DMS153 treated with DMSO at 0.1 percent for 48 hours (cell line): ENCODE results near the gene OR10H3.
"Not testable (repeated sequence)": the region's sequence is repeated elsewhere in the genome, so short reads cannot be mapped to it uniquely, and the experiment has no call there.

ENCODE experiments used
- DNase-seq: peaks from one replicate; lab custom pipeline; 2025; ENCODE audit not compliant: unreplicated experiment; lab: John Stamatoyannopoulos, UW

The OR10H3 gene, protein sequence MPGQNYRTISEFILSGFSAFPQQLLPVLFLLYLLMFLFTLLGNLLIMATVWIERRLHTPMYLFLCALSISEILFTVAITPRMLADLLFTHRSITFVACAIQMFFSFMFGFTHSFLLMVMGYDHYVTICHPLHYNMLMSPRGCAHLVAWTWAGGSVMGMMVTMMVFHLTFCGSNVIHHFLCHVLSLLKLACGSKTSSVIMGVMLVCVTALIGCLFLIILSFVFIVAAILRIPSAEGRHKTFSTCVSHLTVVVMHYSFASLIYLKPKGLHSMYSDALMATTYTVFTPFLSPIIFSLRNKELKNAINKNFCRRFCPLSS

DNA sequence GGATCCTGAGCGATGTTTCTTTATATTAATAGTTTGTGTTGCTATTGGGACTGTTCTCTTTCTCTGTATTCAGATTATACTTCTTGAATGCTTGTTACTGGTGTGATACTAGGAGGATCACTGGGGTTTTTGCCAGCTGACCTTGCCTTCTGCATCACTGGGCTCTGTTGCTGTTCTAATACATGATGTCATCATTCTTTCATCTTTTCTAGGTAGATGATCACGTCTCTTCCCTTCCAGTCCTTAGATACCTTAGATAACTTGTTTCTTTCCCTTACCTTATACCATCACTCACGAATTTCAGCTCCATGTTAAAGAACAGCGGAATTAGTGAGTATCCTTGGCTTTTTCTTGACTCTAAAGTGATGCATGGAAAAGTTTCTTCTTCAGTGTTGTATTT is at the start of gene OR10H3:
Gene OR10H3, plus strand, starts transcription at position 264 of the 400 bp plus-strand sequence. CDS start 3,408 bp downstream, outside the sequence.
- no peak for DNase-seq

DNA sequence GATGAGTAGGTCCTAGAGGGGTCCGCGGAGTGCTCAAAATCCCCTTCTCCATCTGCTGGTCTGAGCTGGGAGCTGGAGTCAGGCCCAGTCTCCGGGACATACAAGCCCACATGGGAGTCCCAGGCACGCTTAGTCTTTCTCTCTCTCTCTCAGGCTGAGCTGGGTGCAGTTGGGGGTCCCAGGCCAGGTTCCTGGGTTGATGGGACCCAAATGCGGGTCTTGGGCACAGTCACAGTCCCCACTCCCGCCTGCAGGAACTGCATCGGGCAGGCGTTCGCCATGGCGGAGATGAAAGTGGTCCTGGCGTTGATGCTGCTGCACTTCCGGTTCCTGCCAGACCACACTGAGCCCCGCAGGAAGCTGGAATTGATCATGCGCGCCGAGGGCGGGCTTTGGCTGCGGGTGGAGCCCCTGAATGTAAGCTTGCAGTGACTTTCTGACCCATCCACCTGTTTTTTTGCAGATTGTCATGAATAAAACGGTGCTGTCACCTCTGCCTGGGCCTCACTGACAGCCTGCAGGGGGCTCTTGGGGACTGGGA is 41.1 kb upstream of the OR10H3 start:
- DNase-seq, result no peak

DNA sequence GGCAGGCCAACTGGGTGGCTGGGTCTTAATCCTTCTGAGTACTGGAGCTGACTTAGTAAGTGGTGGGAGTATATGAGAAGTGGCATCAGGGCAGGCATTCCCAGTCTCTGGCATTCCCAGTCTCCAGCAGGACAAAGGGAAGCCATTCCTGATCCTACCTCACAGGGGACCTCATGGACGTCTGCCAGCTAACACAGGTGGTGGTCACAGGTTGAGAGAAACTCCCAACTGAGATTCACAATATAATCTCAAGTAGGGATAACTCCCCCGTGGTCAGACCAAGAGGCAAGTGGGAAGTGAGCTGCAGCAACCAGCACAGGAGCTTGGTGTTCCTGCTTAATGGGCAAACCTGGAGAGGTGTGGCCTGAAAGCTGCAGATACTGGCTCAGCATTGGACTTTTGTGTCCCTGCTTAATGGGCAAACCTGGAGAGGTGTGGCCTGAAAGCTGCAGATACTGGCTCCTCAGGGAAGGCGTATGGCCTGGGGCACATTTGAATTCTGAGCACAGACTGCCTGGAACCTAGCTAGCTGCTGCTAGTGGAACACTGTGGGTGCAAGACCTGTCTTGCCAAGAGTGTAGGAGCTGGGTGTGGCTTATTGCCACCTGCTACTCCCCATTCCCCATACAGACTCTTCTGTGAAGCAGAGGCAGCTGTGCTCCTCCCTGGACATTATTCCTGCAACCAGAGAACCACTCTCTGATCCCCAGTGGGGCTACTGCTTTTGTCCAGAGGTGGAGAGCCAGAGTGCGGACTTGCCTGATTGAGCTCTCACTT is 35.8 kb upstream of the OR10H3 start:
- DNase-seq, result peak; percentile 59

DNA sequence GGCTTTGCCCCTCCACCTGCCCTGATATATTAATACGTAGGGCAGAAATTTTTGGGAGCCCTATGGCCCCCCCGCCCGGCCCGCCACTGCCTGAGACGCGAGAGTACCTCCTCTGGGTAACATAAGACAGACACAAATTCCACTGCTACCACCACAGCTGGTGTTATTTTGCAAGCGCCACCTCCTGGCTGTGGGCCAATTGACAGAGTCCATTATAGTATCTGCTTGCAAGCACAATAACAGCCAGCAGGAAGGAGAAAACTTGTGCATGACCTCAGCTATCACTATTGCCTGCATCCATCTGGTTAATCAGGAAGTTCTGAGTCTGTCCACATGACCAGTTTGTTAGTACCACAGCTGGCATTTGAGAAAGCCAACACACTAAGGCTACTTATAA is 35.3 kb upstream of the OR10H3 start:
- peak; percentile 63 for DNase-seq

DNA sequence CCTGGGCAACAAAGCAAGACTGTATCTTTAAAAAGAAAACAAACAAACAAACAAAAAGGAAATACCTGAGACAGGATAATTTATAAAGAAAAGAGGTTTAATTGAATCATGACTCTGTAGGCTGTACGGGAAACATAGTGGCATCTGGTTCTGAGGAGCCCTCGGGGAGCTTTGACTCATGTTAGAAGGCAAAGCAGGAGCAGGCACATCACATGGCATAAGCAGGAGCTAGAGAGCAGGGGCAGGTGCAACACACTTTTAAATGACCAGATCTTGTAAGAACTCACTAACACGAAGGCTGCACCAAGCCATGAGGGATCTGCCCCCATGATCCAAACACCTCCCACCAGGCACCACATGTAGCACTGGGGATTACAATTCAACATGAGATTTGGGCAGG is 23.1 kb upstream of the OR10H3 start:
- no peak for DNase-seq

DNA sequence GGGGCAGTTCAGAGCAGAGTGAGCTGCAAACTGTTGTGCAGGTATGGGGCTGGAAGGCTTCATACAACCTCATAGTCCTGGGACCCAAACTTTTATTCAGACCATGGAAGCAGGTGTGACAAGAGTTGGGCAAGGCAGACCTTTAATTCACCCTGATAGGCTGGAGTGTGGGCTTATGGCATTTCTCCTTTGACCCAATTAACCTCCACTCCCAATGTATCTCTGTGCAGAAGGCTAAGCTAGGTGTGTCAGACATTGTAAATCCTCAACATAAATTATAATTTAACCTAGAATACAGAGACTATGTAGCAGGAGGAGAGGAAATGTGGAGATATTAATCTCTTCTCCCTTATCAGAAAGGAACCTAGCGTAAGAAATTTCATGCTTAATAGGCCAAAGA is 22.1 kb upstream of the OR10H3 start:
- no peak for DNase-seq

DNA sequence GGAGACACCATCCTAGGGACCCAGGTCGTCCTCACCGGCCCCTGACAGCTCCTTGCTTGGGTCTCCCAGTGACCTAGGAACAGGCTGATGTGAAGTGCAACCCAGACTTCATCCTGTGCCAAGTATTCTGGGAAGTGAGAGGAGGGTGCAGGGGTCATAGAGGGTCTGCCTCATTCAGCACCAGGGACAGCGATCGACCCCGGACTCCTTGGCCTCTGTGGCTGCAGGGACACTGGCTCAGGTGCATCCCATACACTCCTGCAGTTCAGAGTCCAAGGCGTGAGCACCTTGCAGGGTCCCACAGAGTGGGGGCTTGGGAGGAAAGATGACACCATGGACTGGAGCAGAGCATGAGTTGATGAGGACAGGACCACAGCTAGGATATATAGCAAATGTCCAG is 20.0 kb upstream of the OR10H3 start:
- DNase-seq, result no peak

DNA sequence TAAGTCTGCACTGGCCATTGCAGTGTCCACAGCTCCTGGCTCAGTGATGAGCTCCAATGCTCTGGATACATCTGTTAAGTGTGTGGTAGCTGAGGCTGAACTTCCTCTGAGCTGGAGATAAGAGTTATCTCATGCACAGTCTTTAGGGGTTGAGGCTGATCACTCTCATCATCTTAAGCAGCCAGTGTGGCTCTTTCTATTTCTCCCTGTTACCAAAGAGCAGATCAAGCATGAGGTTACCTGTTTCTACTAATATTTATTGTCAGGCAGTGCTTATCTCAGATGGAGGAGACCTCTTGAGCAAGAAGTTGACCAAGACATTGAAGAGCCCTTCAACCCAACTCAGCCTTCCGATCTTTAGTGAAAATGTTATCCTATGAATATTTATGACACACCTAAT is 16.5 kb upstream of the OR10H3 start:
- no peak for DNase-seq

DNA sequence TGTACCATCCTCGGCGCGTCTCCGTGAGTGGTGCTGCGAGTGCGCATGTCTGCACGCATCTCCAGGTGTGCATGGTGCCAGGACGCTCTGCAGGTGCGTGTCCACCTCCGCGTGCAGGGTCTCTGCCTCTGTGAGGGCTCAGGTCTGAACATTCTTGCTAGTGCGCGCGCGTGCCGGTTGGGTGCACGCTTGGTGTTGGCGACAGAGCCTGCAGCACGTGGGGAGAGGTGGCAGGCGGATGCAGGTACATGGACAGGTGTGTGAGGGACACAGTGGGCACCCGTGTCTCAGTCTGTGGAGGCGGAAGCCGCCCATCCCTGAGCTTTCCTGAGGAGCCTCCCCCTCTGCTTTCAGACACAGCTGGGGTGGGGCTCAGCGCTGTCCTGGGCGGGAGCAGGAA is 14.8 kb upstream of the OR10H3 start:
- no peak for DNase-seq

DNA sequence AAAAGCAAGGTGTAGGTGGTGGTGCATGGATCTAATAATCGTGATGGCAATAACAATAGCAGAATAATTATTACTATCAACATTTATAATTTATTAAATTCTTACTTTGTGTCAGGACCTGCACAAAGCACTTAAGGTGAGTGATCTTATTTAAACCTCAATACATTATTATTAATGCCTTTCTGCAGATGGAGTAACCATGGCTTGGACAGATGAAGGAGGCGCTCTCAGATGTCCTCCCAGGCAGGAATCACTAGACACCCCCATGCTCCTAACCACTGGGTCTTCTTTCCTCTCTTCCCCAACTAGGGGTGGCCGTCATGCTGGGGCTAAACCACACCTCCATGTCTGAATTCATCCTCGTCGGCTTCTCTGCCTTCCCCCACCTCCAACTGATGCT is 10.1 kb upstream of the OR10H3 start, which contains the start of gene OR10H2:
Gene OR10H2, plus strand, starts transcription at position 301 of the 400 bp plus-strand sequence. Its CDS starts 20 bp downstream, at position 321.
- no peak for DNase-seq

DNA sequence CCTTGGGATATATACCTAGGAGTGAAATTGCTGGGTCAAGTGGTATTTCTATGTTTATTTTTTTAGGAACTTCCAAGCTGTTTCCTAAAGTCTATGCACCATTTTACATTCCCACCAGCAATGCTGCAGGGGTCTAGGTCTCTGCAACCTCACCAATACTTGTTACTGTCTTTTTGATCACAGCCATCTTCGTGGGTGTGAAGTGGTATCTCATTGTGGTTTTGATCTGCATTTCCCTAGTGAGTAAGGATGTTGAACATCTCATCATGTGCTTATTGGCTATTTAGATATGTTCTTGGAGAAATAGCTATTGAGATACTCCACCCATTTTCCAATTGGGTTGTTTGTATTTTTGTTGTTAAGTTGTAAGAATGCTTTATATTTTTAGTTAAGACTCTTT is 7.2 kb upstream of the OR10H3 start:
- DNase-seq, result no peak

DNA sequence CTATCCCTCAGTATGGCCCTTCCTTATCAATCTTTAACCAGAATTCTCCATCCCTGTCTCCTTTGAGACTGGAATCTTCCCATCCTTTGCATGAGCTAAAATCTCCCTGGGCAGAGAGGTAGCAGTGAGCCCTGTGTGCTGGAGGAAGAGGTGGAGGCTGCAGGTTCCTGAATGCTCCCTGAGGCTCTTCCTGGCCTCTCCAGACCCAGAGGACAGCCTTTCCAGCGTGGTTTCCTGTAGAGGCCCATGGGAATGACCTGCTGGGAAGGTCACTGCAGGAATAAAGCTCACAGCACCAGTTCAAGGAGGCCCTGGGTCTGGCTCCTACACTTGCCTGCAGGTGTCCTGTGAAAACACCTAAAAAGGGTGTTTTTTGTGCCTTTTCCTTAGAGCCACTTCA is 5.4 kb upstream of the OR10H3 start:
- DNase-seq, result no peak

DNA sequence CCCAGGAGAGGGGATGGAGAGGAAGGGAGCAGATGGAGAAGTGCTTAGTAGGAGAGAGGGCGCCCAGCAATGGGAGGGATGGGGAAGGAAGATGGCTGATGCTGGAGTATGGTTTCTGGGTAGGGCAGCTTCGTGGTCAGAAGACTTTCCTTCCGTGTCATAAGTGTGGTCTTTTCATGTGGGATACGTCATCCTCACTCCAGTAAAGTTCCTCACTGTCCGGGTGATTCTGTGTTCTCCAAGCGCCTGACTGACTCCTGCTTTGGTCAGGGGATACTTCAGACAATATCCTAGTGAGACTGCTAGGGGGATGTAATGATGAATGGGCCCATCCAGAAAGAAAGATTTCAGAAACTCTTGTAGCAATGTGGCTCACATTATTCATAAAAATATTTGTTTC is 3.9 kb upstream of the OR10H3 start:
- DNase-seq, result no peak

DNA sequence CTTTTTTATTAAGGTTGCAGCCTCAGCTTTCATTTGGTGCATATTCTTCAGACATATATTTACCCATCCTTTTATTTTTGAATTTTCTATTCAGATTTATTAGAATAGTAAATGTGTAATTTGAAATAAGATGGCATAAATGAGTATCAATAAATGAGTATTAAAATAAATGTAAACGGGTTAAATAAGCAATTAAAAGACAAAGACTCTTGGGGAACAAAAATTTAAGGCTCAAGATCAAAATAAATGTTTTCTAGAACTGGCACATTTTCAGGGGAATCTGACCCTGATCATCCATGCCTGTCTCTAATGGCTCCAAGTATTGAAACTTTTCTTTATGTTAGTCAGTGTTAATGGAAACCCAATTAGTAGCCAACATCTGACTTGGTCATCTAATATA is 3.0 kb downstream of the OR10H3 start:
- no peak for DNase-seq

DNA sequence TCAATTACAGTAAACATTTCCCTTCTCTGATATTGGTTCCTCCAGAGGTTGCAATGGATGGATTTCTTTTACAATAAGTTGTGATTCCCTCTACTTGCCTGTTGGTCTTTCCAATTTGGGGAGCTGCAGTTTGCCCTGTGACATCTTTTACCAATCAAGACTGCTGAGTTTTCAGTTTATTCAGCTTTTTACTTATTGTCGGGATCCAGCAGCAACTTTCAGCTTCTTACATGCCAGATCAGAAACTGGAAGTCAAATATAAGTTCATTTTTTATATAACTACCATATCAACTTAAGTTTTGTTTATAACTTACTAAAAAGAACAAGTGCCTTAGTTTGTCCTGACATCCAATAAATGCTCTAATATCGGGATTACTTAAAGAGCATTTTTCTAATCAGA is 10.5 kb downstream of the OR10H3 start:
- DNase-seq, result no peak

DNA sequence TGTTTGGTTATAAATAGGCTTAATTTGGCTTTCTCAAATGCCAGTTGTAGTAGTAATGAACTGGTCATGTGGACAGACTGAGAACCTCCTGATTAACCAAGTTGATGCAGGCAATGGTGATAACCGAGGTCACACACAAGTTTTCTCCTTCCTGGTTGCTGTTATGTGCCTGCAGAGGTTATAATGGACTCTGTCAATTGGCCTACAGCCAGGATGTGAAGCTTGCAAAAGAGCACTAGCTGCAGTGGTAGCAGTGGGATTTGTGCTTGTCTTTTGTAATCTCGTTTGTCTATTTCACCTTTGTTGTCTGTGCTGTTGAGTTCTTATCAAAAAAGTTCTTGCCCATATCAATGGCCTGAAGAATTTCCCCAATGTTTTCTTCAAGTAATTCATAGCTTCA is 20.6 kb downstream of the OR10H3 start:
- DNase-seq, result no peak

DNA sequence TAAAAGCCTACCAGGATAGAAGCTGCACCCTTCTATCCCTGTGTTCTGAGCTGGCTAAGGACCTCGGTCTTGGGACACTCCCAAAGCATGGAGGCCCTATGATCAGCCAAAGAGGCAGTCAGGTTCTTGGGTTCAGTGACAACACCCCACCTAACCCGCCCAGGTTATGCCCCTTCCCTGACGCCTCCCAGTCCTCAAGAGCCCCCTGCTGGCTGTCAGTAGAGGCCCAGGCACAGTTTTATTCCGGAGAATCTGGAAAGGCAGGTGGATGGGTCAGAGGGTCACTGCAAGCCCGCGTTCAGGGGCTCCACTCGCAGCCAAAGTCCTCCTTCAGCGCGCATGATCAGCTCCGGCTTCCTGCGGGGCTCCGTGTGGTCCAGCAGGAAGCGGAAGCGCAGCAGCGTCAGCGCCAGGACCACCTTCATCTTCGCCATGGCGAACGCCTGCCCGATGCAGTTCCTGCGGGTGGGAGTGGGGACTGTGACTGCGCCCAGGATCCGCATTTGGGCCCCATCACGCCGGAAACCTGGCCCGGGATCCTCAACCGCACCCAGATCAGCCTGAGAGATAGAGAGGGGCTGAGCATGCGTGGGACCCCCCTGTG is 22.3 kb downstream of the OR10H3 start:
- no peak for DNase-seq

DNA sequence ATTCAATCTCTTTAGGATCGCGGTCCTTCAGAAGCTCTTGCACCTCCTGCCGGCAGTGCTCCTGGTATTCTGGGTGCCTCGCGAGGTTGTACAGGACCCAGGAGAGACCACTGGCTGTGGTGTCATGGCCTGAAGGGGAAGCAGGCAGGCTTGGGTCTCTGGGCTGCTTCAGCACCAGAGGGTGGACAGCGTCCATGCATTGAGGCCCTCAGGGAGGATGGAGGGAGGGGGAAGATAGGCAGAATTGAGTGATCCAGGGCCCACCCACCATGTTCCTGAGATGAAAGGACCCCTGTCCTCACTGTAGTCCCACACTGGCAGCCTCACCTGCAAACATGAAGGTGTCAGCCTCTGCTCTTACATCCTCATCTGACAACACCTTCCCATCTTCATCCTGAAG is 31.8 kb downstream of the OR10H3 start:
- DNase-seq, result no peak

DNA sequence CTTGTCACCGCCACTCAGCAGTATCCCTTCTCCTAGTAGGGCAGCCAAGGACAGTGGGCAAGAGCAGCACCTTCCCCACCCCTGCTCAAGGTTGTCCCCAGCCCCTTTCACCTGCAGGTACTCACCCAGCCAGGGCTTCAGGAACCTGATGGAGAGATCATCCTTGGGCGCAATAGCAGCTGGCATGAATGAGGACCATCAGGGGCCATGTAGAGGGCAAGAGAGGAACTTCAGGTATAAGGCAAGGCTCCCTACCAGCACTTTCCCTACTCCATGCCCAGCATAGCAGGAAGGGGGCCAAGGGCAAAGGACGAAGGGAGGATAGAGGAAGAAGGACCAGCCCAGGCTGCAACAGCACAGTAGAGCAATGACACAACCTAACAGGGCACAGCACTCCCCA is 36.4 kb downstream of the OR10H3 start:
- DNase-seq, result not testable (repeated sequence)

DNA sequence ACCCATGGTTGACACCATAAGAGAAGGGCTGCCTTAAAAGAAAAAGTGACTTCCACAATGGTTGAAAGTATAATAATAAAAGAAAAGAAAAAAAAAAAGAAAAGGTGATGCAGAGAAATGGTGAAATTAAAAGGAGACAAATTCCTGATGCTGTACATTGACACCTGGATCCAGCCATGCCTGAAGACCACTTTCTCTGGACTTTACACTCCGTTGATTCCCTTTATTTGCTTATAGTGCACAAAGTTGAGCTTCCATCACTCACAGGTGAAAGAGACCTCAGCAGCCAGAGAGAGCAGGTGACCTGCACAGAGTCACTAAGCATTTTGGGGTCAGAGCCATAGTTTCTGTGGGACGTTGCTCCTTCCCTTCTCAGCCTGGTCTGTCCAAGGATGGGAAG is 37.5 kb downstream of the OR10H3 start:
- no peak for DNase-seq

DNA sequence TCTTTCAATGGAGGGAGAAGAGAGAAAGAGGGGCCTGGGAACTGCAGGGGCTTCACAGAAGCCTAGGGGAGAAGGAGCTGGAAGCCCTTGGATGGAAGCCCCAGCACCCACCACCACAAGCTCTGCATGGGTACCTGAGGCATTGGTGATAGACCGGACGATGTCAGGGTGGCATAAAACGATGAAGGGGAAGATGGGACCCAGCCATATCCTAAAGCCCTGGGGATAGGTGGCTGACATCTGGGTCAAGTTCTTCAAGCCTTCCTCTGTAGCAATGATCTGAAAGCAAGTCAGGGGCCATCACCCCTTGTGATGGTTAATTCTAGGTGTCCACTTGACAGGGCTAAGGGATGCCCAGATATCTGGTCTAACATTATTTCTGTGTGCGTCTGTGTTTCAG is 38.5 kb downstream of the OR10H3 start:
- no peak for DNase-seq
